ENCODE data around the gene LRRC14B. TPM values are rescaled to one million over a fixed set of nuclear protein-coding genes. Genes with fewer than 3 reads are reported as not detected.
A peak's percentile ranks its signal among the peaks of the same experiment; 100 is the strongest.

LRRC14B gene
- total RNA-seq, 2 donors from 2014 or later: not detected

- H3K27ac ChIP-seq: no peak overlapping the region
- no peaks in the 10 kb centered on the region for H3K36me3 ChIP-seq (replicated peaks in 1 of 2; ENCODE audit: insufficient read depth in 1 of 2, low read depth in 2 of 2)
- H3K4me3 ChIP-seq: no peak overlapping the region
- H3K9me3 ChIP-seq: no peaks in the 10 kb centered on the region
- intact Hi-C loops (cut with DNase I): no loop called here
- no peak for ATAC-seq
- DNase-seq: peak in 1 of 4 donors; percentile 10
- no peaks in the 10 kb centered on the region for H3K27me3 ChIP-seq
- WGBS, 2 donors: 82 to 83% methylated on average over 11 to 14 of the region's 17 CpGs
- TF ChIP-seq POLR2A (IDR thresholded peaks at IDR 0.05) (no peak), CTCF (IDR thresholded peaks at IDR 0.05) (no peak)
- H3K4me1 ChIP-seq: peaks cover 21% of the 10 kb centered on the region
These were observed 1.9 kb downstream of the LRRC14B start for GRCh38 chr5:192970-193831.

- no peaks in the 10 kb centered on the region for H3K27me3 ChIP-seq
- H3K36me3 ChIP-seq (replicated peaks in 1 of 2; ENCODE audit: insufficient read depth in 1 of 2, low read depth in 2 of 2): no peaks in the 10 kb centered on the region
- no peak overlapping the region for H3K4me3 ChIP-seq
- no peaks in the 10 kb centered on the region for H3K9me3 ChIP-seq
- WGBS, 2 donors: 80 to 84% methylated on average over 14 to 15 of the region's 15 CpGs
- H3K27ac ChIP-seq: no peak overlapping the region
- DNase-seq (peak in 1 of 4 donors; percentile 8), ATAC-seq (no peak)
- intact Hi-C loops (cut with DNase I): no loop called here
- H3K4me1 ChIP-seq: peaks cover 15% of the 10 kb centered on the region
- TF ChIP-seq POLR2A (IDR thresholded peaks at IDR 0.05): no peak
- no peak for TF ChIP-seq CTCF (IDR thresholded peaks at IDR 0.05)
These were observed 2.8 kb downstream of the LRRC14B start for GRCh38 chr5:194102-194501.

GRCh38 chr5:194603-195209, 3.4 kb downstream of the LRRC14B start:
- no peaks in the 10 kb centered on the region for H3K9me3 ChIP-seq
- no peak for TF ChIP-seq CTCF (IDR thresholded peaks at IDR 0.05)
- no peak for TF ChIP-seq POLR2A (IDR thresholded peaks at IDR 0.05)
- peak in 1 of 4 donors; percentile 6 for DNase-seq
- intact Hi-C loops (cut with DNase I): no loop called here
- H3K27ac ChIP-seq: no peak overlapping the region
- H3K4me3 ChIP-seq: no peak overlapping the region
- no peak for ATAC-seq
- H3K36me3 ChIP-seq (replicated peaks in 1 of 2; ENCODE audit: insufficient read depth in 1 of 2, low read depth in 2 of 2): no peaks in the 10 kb centered on the region
- H3K27me3 ChIP-seq: no peaks in the 10 kb centered on the region
- 88 to 89% methylated on average over 34 to 35 of the region's 36 CpGs for WGBS, 2 donors
- peaks cover 15% of the 10 kb centered on the region for H3K4me1 ChIP-seq

GRCh38 chr5:195401-196160, 4.3 kb downstream of the LRRC14B start:
- DNase-seq (peak in 1 of 4 donors; percentile 3), ATAC-seq (no peak)
- Histone ChIP-seq H3K36me3 (replicated peaks in 1 of 2; ENCODE audit: insufficient read depth in 1 of 2, low read depth in 2 of 2) (no peaks in the 10 kb centered on the region), H3K27me3 (no peaks in the 10 kb centered on the region), H3K9me3 (no peaks in the 10 kb centered on the region), H3K4me1 (peaks cover 15% of the 10 kb centered on the region), H3K27ac (no peak overlapping the region), H3K4me3 (no peak overlapping the region)
- no peak for TF ChIP-seq CTCF (IDR thresholded peaks at IDR 0.05)
- TF ChIP-seq POLR2A (IDR thresholded peaks at IDR 0.05): no peak
- intact Hi-C loops (cut with DNase I): no loop called here
- WGBS, 2 donors: 71 to 79% methylated on average over 22 to 32 of the region's 33 CpGs

Data from body of pancreas (tissue), 4 donors.